Stimulated activated naive CD4-positive, alpha-beta T cell (primary cell): Measurements from ENCODE around the gene WDR82.

Experiments used
- DNase-seq, 6 experiments: peaks; one replicate each; lab custom pipeline; 2025; lab: John Stamatoyannopoulos, UW

The WDR82 gene

GRCh38 chr3:52256622-52257021, 21.8 kb downstream of the WDR82 start:
- DNase-seq: no peak

GRCh38 chr3:52256159-52256558, 22.3 kb downstream of the WDR82 start:
- DNase-seq: no peak

- DNase-seq: no peak
Measured at GRCh38 chr3:52254608-52255007, 23.8 kb downstream of the WDR82 start.

GRCh38 chr3:52253314-52254304, 24.8 kb downstream of the WDR82 start:
- peak; percentile 75 to 96 (median 86) for DNase-seq

- DNase-seq: no peak
Measured at GRCh38 chr3:52250122-52250521, 28.3 kb downstream of the WDR82 start.

GRCh38 chr3:52249683-52250082, 28.8 kb downstream of the WDR82 start:
- no peak for DNase-seq

GRCh38 chr3:52248816-52249547, 29.5 kb downstream of the WDR82 start:
- peak in 1 of 6 experiments; percentile 28 for DNase-seq

- no peak for DNase-seq
Measured at GRCh38 chr3:52248165-52248541, 30.3 kb downstream of the WDR82 start.

GRCh38 chr3:52247409-52248164, 30.9 kb downstream of the WDR82 start:
- no peak for DNase-seq

- DNase-seq: peak in 1 of 6 experiments; percentile 13
Measured at GRCh38 chr3:52246728-52247408, 31.6 kb downstream of the WDR82 start.

GRCh38 chr3:52246264-52246620, 32.2 kb downstream of the WDR82 start:
- peak in 1 of 6 experiments; percentile 66 for DNase-seq

GRCh38 chr3:52245322-52246263, 32.9 kb downstream of the WDR82 start, which contains the start of gene PPM1M:
PPM1M (plus strand) TSS chr3:52245759; CDS start chr3:52245825, 66 bp downstream.
- peak; percentile 48 to 74 (median 62) for DNase-seq

- DNase-seq: no peak
Measured at GRCh38 chr3:52243791-52244628, 34.4 kb downstream of the WDR82 start.

- no peak for DNase-seq
Measured at GRCh38 chr3:52242039-52242438, 36.4 kb downstream of the WDR82 start.

GRCh38 chr3:52240886-52241370, 37.5 kb downstream of the WDR82 start:
- peak in 1 of 6 experiments; percentile 9 for DNase-seq

- peak in 5 of 6 experiments; percentile 31 to 50 (median 35) for DNase-seq
Measured at GRCh38 chr3:52240059-52240885, 38.2 kb downstream of the WDR82 start.

- DNase-seq: peak; percentile 79 to 90 (median 84)
Measured at GRCh38 chr3:52238761-52239701, 39.4 kb downstream of the WDR82 start, which contains the start of gene TWF2. TWF2 (minus strand) TSS chr3:52239158; CDS start chr3:52239016, 142 bp downstream.
